Right lobe of liver (tissue), 4 donors: Measurements from ENCODE around the gene MGAT4A.

Experiments used
- CTCF ChIP-seq, 4 donors: fragments of 200-600 bp in 3 of 4; fragments of 450-650 bp in 1 of 4; IDR thresholded peaks; one replicate each; pipeline versions ENCODE4 v1.5.1 to v1.8.0; 2016 to 2022; ENCODE audit warnings: antibody characterized with exemption in 4 of 4, mild to moderate bottlenecking in 2 of 4
- POLR2A ChIP-seq: fragments of 450-650 bp; IDR thresholded peaks from one replicate; pipeline ENCODE4 v1.6.1; 2017; ENCODE audit warnings: antibody characterized with exemption, mild to moderate bottlenecking
- donor health status: DM: no; HTN: no; CAD: no.
- donor health status: DM: no; HTN: no; CAD: no.
- donor health status: DM: no; HTN: yes; CAD: no.

- no peak for TF ChIP-seq CTCF (IDR thresholded peaks at IDR 0.05)
- TF ChIP-seq POLR2A: no peak
Observed at GRCh38 chr2:98739020-98739419, 8.1 kb upstream of the MGAT4A start.
